ENCODE results near the gene MRPS2.
"Not testable (repeated sequence)": the region's sequence is repeated elsewhere in the genome, so short reads cannot be mapped to it uniquely, and the experiment has no call there.

MRPS2 gene

DNA sequence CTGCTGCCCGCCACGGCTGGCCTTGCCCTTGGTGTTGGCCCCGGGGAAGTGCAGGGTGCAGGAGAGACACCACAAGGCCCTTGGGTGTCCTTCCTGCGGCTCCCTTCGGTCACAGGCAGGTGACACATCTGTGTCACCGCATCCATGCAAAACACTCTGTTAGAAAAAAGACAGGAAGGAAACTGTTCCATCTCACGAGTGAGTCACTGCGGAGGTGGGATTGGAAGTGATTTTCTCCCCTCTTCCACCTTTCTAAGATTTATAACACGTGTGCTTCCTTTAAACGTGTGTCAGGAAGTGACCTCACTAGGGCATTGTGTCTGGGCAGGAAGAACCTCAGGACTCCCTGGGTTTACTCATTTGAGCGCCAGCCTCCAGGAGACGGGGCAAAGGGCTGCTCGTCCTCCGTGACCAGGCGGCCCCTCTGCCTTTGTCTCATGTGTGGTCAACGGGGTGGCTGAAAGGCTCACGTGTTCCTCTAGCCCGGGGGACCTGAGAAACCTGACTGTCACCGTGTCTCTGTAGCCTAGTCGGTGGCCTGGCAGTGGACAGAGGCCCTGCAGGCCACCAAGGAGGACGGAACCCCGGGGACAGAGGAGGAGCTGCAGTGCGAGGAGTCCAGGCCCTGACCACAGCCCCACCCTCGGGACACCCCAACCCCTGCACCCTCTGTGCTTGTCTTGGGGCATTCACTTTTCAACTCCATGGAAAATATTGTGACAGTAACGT, 15.8 kb downstream of the MRPS2 start:
- DNase-seq = no peak

DNA sequence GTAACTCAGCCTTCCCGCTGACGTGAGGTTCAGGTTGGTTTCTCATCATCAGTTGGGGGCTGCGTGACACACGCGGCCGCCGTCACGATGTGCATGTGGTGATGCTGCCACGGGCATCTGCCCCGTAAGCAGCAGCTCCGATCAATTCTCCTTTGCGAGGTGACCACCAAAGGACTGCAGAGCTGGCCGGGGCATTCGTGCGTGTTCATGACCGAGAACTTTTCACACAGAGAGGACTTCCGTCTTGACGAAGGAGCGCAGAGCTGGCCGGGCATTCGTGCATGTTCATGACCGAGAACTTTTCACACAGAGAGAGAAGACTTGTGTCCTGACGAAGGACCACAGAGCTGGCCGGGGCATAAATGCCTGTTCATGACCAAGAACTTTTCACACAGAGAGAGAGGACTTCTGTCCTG, 16.9 kb downstream of the MRPS2 start:
- no peak for DNase-seq

GRCh38 chr9:135519179-135519971, 18.9 kb downstream of the MRPS2 start:
- DNase-seq = no peak

DNA sequence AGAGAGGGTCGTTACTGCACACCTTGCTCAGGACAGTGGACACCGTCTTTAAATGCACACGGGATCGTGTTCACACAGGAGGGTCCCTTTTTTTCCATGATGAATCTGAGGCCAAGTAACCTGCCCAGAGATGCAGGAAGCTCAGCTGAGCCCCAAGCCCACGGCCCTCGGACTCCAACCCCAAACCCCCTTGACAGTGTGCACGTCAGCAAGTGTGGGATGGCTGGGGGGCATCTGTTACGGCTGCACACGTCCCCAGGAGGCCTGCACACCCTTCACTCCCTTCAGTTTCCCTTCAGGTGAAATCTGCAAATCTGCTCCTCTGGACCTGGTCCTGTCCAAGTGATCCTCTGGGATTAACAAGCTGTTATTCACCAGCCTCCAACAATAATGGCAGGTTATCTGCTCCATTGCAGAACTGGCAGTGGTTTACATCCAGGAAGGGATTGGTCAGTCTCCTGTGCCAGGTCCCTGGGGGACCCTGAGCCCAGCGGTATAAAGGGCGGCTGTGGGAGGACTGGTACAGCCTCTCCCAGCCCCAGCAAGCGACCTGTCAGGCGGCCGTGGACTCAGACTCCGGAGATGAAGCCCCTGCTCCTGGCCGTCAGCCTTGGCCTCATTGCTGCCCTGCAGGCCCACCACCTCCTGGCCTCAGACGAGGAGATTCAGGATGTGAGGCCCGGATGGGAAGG, 20.6 kb downstream of the MRPS2 start, which contains the start of gene LCN1:
TSS of gene LCN1 (plus strand) at position 525 of the 692 bp plus-strand sequence. CDS start at position 583, 58 bp downstream.
- DNase-seq = peak; percentile 22

- peak; percentile 10 for DNase-seq
Observed at GRCh38 chr9:135521608-135522095, 21.2 kb downstream of the MRPS2 start.

- DNase-seq = peak; percentile 27
Observed at GRCh38 chr9:135522137-135522877, 21.8 kb downstream of the MRPS2 start.

- peak; percentile 30 for DNase-seq
Observed at GRCh38 chr9:135522931-135523330, 22.4 kb downstream of the MRPS2 start.

- DNase-seq = peak; percentile 17
Observed at GRCh38 chr9:135523521-135524129, 23.1 kb downstream of the MRPS2 start.

DNA sequence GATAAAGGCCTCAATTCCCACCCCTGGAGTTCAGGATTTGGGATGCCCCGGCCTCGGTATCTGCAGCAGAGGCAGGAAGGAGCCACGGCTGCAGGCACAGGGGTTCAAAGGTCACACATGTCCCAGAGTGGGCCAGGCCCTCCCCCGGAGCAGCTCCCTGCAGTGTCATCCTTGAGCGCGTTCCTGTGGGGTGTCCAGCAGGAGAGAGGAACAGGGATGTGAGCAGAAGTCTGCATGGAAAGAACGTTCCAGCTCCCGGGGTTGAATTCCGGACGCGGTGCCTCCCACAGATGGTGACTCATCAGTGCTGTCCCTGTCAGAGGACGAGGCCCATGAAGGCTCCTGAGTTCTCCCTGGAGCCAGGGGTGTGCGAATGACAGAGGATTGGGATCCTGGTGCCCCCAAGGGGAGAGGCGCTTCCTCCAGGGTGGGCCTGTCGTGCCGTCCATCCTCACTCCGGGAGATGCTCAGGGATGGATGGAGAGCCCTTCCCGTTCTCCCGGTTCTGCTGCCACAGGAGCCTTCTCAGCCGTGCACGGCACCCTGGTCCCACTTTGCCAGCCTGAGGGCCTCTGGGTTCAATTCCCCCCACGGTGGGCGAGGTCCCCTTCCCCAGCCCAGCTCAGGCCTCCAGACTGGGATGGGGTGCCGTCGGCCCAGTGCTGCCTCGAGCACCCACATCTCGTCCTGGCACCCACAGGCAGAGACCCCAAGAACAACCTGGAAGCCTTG, 23.8 kb downstream of the MRPS2 start:
- DNase-seq = peak; percentile 16

DNA sequence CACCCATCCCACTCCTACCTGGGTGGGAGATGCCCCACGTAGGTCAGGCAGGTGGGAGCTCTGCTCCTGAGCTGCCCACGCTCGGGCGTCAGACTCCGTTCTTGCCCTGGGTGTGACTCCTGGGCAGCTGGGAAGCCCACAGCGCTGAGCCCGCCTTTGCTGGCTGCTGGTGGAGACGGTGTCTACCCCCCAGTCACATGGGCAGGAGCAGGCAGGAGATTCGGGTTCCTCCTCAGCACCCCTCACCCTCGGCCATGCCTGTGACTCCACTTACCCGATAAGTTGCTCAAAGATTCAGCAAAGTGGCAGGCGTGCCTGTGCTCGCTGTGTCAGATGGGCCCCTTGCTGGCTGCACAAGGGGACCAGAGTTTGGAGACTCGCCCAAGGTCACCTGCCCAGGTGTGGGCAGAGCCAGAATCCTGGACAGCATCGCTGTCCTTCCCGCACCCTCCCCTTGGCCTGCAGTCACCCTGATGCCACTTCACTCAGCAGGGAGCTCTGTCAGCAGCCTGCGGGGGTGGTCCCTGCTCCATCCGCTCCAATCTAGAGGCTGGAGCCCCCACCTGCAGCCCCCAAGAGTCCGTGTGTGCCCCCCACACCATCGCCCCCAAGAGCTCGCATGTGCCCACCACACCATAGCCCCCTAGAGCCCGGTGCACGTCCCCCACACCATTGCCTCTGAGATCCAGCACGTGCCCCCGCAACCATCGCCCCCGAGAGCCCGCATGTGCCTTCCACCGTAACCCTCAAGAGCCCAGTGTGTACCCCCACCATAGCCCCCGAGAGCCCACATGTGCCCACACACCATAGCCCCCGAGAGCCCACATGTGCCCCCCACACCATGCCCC, 25.0 kb downstream of the MRPS2 start:
- DNase-seq = peak; percentile 34

DNA sequence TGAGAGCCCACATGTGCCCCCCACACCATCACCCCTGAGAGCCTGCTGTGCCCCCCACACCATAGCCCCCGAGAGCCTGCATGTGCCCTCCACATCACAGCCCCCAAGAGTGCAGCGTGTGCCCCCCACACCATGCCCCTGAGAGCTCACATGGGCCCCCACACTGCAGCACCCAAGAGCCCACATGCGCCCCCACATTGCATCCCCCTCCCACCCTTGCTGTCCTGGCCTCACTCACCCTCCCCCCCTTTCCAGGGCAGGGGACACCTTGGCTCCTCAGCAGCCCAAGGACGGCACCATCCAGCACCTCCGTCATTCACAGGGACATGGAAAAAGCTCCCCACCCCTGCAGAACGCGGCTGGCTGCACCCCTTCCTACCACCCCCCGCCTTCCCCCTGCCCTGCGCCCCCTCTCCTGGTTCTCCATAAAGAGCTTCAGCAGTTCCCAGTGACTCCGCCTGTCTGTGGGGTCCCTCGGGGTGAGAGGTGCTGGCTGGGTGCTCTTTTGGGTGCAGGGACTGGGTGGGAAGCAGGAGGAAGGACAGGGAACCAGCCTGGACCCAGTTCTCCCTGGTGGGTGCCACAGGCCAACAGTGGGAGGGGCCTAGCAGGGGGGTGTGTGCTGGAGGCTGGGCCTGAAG, 25.7 kb downstream of the MRPS2 start:
- DNase-seq = peak; percentile 20

DNA sequence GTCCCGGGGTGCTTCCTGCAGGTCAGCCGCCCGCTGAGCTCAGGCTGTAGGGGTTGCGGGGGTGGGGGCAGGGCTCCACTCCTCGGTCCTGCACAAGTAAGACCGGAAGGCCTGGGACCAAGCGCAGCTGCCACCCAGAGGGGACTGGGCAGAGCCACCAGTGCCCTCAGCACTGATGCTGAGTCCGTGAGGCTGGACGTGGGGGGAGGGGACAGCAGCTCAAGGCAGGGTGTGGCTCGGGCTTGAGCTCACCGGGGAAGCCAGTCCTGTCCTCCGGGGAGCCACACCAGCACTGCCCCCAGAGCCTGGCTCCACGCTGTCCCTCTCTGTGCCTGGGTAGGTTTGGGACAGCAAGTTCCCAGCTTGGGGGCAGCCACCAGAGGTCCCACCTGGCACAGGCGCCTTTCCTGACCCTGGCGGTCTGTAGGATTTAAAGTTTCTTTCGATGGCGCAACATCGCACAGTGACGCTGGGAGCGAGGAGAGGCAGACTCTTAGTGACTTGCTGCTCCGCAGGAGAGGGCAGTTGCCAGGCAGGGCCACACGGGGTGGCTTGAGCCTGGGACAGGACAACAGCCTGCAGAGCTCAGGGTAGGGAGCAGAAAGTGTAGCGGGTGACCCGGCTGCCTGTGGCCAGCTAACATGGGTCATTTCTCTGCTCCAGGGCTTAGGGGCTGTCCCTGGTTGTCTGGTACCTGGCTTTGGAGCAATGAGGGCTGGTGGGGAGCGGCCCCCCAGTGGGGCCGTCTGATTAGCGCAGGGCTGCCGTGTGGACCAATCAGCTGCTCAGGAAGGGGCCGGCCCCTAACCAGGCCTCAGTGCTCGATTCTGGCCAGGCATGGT, 26.5 kb downstream of the MRPS2 start:
- DNase-seq = peak; percentile 38

DNA sequence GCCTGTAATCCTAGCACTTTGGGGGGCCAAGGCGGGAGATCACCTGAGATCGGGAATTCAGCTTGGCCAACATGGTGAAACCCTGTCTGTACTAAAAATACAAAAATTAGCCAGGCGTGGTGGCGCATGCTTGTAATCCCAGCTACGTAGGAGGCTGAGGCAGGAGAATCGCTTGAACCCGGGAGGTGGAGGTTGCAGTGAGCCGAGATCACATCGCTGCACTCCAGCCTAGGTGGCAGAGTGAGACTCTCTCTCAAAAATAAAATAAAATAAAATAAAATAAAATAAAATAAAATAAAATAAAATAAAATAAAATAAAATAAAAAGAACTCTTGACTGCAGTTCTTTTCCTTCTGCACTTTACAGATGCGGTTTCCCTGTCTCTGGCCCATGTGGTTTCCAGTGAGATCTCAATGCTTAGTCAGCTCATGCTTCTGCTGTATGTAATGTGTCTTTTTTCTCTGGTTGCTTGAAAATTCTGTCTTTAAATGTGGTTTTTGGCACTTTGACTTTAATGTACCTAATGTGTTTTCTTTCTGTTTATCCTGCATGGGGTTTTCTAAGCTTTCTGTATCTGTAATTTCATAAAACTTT, 28.5 kb downstream of the MRPS2 start:
- peak; percentile 6 for DNase-seq

DNA sequence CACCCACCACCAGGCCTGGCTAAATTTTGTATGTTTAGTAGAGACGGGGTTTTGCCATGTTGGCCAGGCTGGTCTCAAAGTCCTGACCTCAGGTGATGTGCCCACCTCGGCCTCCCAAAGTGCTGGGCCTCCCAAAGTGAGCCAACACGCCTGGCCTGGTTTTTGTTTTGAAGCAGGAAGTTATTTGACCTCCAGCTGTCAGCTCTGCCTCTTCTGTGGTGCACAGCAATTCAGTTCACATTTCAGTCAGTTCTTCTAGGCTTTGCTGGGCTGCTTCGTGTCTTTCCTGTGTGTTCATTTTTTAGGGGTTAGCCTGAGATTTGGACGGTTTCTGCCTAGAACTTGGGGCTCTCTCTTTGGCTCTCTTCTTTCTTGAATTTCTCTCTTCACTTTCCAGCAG, 29.7 kb downstream of the MRPS2 start:
- DNase-seq = no peak

DNA sequence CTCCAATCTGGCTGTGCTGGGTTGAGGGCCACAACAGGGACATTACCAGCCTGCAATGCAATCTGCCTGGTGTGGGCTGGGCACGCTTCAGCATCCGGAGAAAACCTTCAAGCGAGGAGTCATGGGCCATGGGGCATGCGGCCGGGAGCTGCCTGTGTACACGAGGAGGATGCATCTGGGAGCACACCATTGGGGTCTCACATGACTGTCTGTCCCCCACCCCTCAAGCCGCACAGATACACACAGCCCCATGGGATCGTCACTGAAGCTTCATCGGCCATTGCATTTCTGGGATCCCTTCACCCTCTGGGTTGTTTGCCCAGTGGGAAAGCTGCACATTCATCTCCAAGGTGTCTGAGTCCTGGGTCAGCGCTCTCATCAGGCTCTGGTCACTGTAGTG, 30.6 kb downstream of the MRPS2 start:
- DNase-seq = no peak

DNA sequence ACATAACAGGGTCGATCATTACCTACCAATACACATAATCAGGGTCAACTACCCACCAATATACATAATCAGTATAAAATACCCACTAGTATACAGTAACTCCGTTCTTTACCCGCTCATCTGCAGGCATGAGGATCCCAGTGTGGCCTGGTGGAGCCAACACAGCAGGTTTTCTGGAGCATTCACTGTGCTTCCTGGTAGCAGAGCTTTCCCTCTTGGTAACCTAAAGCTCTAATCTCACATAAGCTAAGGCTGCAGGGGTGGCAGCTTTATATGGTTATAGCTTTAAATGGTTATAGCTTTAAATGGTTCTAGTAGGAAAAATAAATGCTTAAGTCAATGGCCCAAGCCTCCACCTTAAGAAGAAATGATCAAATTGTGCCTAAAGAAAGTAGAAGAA, 32.6 kb downstream of the MRPS2 start:
- no peak for DNase-seq

- DNase-seq = no peak
Observed at GRCh38 chr9:135533674-135534073, 33.2 kb downstream of the MRPS2 start.

GRCh38 chr9:135534192-135534711, 33.8 kb downstream of the MRPS2 start:
- not testable (repeated sequence) for DNase-seq

Measured in right forelimb (tissue), 1 donor.